Brain microvascular endothelial cell (primary cell): ENCODE results near the gene SH3PXD2A.

ENCODE experiments used
- DNase-seq: peaks from one replicate; pipeline ENCODE4 v3.0.0-alpha.2; 2020
- H3K27ac ChIP-seq: fragments of 250-450 bp; sonication (Bioruptor Pico); 2 replicates; pipeline ENCODE4 v1.5.1; 2020; ENCODE audit warnings: mild to moderate bottlenecking, moderate library complexity
- H3K27me3 ChIP-seq: fragments of 250-450 bp; sonication (Bioruptor Pico); replicated peaks from 2 replicates; pipeline ENCODE4 v1.5.1; 2020; ENCODE audit warnings: mild to moderate bottlenecking
- H3K36me3 ChIP-seq: fragments of 250-450 bp; sonication (Bioruptor Pico); replicated peaks from 2 replicates; pipeline ENCODE4 v1.5.1; 2020; ENCODE audit warnings: mild to moderate bottlenecking
- H3K4me3 ChIP-seq: 2 replicates; pipeline ENCODE4 v1.5.1; 2011; ENCODE audit warnings: low read depth, mild to moderate bottlenecking, control low read depth, low read length, moderate library complexity
- CTCF ChIP-seq: IDR thresholded peaks from 2 replicates; pipeline ENCODE4 v1.5.1; 2011; ENCODE audit warnings: low read depth, mild to moderate bottlenecking, moderate library complexity, low read length, control low read depth, inconsistent platforms; ENCODE audit errors: missing control alignments
- in situ Hi-C: cut with HindIII; loops from 2 replicates; pipeline ENCODE4 v1.10.0; 2017; ENCODE audit warnings: low sequenced_read_pairs, low pct_ligation_motif_present

Gene SH3PXD2A

GRCh38 chr10:103602852-103603155, 252.6 kb downstream of the SH3PXD2A start:
- no peak for DNase-seq
- TF ChIP-seq CTCF: no peak
- in situ Hi-C loops: no loop called here
- Histone ChIP-seq H3K36me3 (peaks cover 17% of the 10 kb centered on the region), H3K27ac (no peak overlapping the region), H3K4me3 (no peak overlapping the region), H3K27me3 (no peaks in the 10 kb centered on the region)

- Histone ChIP-seq H3K4me3 (no peak overlapping the region), H3K27ac (no peak overlapping the region), H3K36me3 (peaks cover 17% of the 10 kb centered on the region), H3K27me3 (no peaks in the 10 kb centered on the region)
- DNase-seq: no peak
- no peak for TF ChIP-seq CTCF
- in situ Hi-C loops: no loop called here
Observed at GRCh38 chr10:103602028-103602851, 253.1 kb downstream of the SH3PXD2A start.

DNA sequence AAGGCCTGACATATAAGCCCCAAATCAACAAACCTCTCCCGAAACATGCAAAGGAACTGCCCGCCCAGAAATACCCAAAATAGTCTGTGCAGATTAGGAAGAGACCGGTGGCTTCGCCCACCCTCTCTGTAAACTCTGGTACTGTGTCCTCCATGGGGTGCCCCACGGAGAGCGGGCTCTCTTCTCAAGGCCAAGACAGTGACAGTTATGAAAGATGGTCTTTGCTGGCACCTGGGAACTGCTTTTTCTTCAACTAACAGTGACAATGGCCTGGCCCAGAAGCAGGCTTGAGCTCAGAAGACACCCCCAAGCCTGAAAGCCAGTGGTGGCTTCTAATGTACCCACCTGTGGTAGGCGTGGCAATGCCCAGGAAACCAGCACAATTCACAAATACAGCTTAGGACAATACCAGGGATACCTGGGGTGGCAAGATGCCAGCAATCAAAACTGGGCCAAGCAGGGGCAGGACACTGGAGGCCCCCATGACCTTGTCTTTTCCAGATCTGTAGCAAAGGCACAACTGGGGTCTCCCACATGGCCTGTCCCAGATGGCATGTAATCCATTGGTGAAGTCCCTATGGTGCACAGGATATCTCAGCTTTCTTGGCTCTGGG, 254.3 kb downstream of the SH3PXD2A start:
- no peaks in the 10 kb centered on the region for H3K27me3 ChIP-seq
- no peak overlapping the region for H3K4me3 ChIP-seq
- no peak for DNase-seq
- H3K36me3 ChIP-seq: peaks cover 17% of the 10 kb centered on the region
- no peak overlapping the region for H3K27ac ChIP-seq
- TF ChIP-seq CTCF: no peak
- in situ Hi-C loops: no loop called here

DNA sequence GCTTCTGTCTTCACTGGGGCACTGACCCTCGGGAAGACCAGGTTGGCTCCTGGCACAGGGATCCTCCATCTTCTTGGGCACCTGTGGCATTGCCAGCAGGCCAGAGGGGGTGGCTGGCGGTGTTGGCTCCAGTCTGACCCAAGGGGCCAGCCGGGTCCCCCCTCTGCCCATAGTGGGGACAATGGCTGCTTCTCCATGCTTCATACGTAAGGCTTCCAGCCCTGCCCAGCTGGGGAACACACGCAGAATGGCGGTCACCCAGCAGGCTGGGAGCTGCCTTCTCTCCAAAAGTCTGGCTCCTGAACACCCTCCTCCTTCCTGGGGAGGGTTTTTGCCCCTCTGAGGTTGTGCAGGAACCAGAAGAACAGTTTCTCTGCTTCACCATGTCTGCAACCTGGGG, 255.1 kb downstream of the SH3PXD2A start:
- TF ChIP-seq CTCF: no peak
- no peak overlapping the region for H3K4me3 ChIP-seq
- H3K36me3 ChIP-seq: peaks cover 17% of the 10 kb centered on the region
- no peaks in the 10 kb centered on the region for H3K27me3 ChIP-seq
- no peak overlapping the region for H3K27ac ChIP-seq
- no peak for DNase-seq
- in situ Hi-C loops: no loop called here

- no peak for TF ChIP-seq CTCF
- Histone ChIP-seq H3K36me3 (peaks cover 17% of the 10 kb centered on the region), H3K27ac (no peak overlapping the region), H3K4me3 (no peak overlapping the region), H3K27me3 (no peaks in the 10 kb centered on the region)
- in situ Hi-C loops: no loop called here
- DNase-seq: no peak
Observed at GRCh38 chr10:103599907-103600306, 255.5 kb downstream of the SH3PXD2A start.
